ENCODE measurements around the gene ELP6.

GRCh38 chr3:47554335-47554734 is 40.8 kb upstream of the ELP6 start:
- TF ChIP-seq, protein P1, sequence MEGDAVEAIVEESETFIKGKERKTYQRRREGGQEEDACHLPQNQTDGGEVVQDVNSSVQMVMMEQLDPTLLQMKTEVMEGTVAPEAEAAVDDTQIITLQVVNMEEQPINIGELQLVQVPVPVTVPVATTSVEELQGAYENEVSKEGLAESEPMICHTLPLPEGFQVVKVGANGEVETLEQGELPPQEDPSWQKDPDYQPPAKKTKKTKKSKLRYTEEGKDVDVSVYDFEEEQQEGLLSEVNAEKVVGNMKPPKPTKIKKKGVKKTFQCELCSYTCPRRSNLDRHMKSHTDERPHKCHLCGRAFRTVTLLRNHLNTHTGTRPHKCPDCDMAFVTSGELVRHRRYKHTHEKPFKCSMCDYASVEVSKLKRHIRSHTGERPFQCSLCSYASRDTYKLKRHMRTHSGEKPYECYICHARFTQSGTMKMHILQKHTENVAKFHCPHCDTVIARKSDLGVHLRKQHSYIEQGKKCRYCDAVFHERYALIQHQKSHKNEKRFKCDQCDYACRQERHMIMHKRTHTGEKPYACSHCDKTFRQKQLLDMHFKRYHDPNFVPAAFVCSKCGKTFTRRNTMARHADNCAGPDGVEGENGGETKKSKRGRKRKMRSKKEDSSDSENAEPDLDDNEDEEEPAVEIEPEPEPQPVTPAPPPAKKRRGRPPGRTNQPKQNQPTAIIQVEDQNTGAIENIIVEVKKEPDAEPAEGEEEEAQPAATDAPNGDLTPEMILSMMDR (IDR thresholded peaks at IDR 0.05), result no peak
- no peak for TF ChIP-seq EZH2 (IDR thresholded peaks at IDR 0.05; ENCODE audit: borderline replicate concordance, insufficient read depth, low read depth, low read length, poor library complexity, severe bottlenecking)

Data from B cell (primary cell).